EH (cell line): ENCODE data around the gene ZNF277.
"Not testable (repeated sequence)": the region's sequence is repeated elsewhere in the genome, so short reads cannot be mapped to it uniquely, and the experiment has no call there.

ENCODE experiments used
- DNase-seq: peaks from one replicate; pipeline ENCODE4 v3.0.0-alpha.2; 2015; ENCODE audit warnings: low read depth

Gene ZNF277

GRCh38 chr7:112211348-112211907 lies 4.9 kb downstream of the ZNF277 start:
- peak; percentile 22 for DNase-seq

GRCh38 chr7:112212571-112212970 lies 6.1 kb downstream of the ZNF277 start:
- peak; percentile 41 for DNase-seq

- DNase-seq, result no peak
Measured at GRCh38 chr7:112213735-112214134, 7.2 kb downstream of the ZNF277 start.

DNA sequence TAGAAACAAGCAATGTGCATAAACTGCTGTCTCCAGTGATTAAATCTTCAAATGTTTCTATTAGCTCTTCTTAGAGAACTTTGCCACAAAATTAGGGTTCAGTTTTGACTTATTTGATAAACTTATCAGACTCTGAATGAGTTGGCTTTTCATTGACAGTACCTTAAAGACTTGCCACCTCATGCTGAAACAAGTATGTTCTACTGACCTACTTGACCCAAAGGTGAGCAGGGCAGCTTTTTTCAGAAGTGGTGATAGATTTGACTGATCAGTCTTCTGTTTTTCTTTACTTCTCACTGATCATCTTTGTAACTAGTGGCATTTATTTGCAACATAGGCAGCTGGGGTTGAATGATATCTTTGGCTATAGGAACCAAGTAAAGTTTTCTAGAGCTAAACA lies 7.8 kb downstream of the ZNF277 start:
- no peak for DNase-seq

DNA sequence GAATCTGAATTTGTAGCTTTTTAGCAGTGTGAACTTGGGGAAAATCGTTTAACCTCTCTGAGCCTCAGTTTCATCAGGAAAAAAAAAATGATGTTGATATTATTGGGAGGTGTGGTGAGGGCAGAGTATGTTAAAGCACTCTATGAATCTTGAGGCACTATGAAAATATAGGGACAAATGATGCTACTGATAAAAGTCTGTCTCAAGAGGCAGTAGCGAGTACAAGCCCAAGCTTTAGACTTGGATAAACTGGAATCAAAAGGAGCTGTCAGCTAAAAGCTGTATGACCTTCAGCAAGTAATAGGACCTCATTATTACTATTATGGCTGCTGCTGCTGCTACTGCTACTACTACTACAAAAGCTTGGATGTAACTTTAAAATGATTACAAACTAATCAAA lies 8.4 kb downstream of the ZNF277 start:
- no peak for DNase-seq

- no peak for DNase-seq
Measured at GRCh38 chr7:112215787-112216186, 9.3 kb downstream of the ZNF277 start.

DNA sequence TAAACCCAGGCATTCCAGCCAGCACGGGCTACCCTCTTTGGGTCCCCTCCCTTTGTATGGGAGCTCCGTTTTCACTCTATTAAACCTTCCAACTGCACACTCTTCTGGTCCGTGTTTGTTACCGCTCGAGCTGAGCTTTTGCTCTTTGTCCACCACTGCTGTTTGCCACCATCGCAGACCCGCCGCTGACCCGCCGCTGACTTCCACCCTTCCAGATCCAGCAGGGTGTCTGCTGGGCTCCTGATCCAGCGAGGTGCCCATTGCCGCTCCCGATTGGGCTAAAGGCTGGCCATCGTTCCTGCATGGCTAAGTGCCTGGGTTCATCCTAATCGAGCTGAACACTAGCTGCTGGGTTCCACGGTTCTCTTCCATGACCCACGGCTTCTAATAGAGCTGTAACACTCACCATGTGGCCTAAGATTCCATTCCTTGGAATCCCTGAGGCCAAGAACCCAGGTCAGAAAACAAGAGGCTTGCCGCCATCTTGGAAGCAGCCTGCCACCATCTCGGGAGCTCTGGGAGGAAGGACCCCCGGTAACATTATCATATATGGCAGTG lies 14.5 kb downstream of the ZNF277 start:
- no peak for DNase-seq

- DNase-seq, result no peak
Measured at GRCh38 chr7:112223310-112223709, 16.8 kb downstream of the ZNF277 start.

DNA sequence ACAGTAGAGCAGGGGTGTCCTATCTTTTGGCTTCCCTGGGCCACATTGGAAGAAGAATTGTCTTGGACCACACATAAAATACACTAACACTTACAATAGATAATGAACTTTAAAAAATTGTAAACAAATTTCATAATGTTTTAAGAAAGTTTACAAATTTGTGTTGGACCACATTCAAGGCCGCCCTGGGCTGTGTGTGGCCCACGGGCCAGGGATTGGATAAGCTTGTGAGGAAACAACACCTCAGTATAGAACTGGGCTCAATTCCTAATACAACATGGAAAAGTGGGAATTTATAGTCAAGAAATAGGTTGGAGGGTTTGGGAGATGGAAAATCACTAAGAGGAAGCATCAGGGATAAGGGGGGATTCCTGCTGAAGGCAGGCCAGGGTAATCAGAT lies 17.7 kb downstream of the ZNF277 start:
- DNase-seq, result no peak

DNA sequence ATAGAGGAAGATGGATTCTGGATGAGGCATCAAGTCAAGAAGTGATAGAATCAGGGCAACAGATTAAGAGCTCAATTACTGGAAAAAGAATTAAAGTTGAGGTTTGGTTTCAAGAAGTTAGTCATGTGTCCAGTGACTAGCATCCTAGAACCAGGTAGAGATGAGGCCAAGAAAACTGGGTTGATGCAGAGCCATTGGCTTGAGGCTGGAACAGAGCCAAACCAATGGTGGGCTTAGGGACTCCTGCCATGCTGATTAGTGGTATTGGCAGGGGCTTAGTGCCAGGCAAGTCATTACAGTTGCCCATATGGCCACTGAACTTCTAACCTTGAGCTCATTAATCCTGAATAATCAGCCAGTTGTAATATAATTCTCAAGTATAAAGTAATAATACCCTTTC lies 18.5 kb downstream of the ZNF277 start:
- DNase-seq, result no peak

DNA sequence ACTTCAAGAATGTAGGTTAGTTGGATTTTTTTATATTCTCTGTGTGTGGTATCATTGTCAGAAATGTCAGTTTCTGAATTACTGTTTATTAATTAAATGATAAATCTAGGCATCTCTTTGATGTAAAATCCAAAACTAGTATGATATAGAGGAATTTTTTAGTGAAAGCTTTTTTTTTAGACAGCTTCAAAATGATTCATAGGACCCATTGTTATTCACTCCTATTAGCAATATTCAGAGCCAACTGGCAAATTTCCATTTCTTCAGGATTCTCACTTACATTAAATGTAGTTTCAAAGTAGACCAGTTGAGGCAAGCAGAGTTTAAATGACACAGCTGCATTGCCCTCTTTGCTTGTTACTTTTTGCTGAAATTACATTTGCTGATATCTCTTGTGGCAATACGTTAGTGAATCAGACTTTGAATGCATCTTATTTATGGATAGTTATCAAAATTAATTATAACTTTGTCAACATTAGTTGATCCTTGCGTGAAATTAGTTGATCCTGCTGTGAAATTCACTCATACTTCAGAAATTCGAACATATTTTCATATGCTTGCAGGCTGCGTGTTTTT lies 20.3 kb downstream of the ZNF277 start:
- peak; percentile 3 for DNase-seq

DNA sequence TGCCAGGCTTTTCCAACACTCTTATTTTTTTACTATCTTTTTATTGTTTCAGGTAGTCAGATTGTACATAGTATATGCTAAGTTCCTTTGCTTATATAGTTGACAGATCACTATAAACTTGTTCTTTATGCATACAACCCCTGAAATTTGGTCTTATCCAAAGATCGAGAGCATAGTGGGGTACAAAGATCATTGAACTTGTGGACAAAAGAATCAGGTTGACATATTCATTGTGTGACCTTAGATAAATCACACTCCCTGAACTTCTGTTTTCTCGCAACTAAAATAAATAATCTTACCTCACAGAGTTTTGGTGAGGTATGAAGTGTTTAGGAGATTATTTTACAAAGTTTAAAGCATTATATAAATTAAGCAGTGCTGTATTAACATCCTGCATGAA lies 22.1 kb downstream of the ZNF277 start:
- DNase-seq, result no peak

- no peak for DNase-seq
Measured at GRCh38 chr7:112232212-112232978, 25.9 kb downstream of the ZNF277 start.

DNA sequence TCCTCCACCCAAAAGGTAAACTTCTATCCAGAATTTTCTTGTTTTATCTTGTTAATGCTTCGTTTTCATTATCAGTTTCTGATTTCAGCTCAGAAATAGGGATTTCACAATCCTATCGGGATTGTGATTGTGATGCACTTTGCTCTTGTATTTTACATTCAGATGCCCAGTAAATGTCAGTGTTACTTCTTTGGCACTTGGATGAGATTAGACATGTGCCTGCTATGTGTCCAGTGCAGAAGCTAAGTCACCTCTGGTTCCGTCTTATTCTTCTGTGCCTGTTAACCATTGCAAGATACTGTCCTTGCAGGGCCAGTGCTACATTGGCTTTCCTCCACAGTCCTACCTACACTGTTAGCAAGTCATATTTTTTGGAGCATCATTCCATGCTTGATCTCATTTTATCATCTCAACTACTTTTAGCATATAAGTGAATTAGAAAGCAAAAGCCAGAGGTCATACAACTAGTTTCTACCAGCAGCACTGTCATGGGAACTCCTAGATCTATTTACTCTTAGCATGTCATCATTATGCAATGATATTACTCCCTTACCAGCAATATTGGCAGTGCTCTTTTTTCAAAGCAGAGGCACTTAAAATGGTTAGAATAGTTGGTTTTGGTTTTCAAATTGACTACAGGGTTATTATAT lies 26.7 kb downstream of the ZNF277 start:
- DNase-seq, result no peak

DNA sequence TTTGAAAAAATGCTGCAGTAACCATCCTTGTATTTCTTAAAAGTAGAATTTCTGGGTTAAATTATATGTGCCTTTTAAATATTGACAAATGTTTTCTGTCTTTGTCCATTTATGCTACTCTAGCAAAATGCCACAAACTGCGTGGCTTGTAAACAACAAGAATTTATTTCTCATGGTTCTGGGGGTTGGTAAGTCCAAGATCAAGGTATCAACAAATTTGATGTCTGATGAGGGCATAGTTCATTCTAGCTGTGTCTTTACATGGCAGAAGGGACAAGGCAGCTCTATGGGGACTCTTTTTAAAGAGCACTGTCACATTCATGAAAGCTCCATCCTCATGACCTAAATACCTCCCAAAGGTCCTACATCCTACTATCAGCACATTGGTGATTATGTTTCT lies 27.7 kb downstream of the ZNF277 start:
- DNase-seq, result no peak

- no peak for DNase-seq
Measured at GRCh38 chr7:112236597-112236996, 30.1 kb downstream of the ZNF277 start.

DNA sequence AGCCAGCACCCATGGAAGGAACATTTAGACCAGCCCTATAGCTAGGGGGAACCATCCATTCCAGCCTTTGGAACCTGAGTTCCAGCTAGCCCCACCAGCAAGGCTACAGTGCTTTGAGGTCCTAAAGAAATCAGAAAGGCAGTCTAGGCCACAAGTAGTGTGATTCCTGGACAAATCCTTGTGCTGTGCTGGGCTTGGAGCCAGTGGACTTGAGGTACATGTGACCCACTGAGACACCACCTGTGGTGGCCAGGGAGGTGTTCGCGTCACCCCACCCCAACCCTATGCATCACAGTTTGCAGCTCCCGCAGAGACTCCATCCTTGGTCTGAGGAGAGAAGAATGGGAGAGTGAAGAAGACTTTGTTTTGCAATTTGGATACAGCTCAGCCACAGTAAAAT lies 31.8 kb downstream of the ZNF277 start:
- no peak for DNase-seq

DNA sequence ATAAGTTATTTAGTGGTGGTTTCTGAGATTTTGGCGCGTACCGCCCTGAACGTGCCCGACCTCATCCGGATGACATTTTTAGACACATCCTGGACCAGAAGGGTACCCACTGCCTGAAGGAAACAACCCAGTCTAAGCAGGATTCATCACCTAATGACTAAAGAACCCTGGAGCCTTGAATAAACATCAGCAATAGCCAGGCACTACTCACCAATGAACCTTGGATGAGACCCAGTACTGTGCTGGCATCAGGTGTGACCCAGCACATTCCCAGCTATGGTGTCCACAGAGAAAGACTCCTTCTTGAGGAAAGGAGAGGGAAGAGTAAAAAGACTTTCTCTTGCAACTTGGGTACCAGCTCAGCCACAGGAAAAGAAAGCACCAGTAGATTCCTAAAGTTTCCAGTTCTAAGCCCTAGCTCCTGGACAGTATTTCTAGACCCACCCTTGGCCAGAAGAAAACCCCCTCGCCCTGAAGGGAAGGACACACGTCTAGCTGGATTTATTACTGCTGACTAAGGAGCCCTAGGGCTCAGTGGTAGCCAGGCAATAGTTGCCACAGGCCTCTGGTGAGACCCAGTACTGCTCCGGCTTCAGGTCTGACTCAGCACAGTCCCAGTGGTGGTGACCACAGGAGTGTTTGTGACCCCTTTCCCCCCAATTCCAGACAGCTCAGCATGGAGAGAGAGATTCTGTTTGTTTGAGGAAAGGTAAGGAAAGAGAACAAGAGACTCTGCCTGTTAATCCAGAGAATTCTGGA lies 32.5 kb downstream of the ZNF277 start:
- DNase-seq, result peak; percentile 49

DNA sequence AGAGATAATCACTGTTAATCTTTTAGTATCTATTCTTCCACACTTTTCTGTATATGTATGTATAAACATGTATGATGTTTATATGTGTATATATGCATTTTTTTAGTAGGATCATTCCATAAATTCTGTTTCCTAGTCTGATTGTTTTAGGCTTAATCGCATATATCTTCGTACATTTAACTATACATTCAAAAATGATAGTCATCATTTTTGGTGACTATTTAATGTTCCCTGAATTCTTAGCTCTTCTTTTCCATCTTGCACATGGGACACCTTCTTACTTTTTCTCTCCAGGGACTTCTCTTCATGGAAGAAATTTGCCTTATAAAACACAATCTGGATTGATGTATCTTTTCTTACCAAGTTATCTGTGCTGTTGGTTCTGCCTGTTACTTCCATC lies 42.1 kb downstream of the ZNF277 start:
- DNase-seq, result no peak

DNA sequence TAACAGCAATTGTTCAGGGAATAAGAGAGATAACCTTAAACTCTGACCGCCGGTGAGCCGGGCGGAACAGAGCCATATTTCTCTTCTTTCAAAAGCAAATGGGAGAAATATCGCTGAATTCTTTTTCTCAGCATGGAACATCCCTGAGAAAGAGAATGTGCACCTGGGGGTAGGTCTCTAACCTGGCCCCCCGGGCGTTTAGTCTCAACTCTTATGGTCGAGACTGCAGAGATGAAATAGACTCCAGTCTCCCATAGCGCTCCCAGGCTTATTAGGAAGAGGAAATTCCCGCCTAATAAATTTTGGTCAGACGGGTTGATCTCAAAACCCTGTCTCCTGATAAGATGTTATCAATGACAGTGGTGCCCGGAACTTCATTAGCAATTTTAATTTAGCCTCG lies 43.5 kb downstream of the ZNF277 start:
- DNase-seq, result not testable (repeated sequence)

DNA sequence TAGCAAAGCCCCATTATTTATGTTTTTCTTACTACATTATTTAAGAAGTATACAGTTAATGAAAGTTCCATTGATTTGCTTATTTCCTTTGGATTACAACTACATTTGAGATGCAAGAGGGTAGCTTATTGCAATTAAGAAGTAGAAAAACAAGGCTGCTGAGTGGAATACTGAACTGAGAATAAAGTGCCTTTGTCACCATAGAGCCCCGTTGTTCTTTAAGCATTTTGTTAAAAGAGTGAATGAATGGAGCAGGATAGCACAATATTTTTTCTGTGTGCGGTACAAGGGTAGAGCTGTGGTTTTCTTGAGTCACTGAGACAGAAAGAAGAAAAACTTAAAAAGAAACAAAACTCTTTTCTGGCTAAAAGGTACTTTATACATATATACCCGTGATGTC lies 45.6 kb downstream of the ZNF277 start:
- no peak for DNase-seq

DNA sequence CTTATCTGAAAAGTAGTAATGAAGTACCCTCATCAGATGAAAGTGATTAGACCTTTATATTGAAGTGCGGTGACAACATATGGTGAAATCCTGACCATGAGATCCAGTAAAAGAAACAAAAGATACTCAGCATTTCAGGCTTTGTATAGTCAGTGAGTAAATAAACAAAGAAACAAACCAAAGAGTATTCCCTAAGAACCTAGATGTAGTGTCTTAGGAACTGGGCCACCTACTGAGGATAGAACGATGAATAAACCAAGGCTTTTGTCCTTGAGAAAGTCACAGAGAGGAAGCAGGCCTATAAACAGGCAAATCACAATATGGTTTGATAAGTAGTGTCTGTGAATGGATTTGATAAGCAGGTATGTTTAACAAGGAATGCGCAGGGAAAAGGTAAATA lies 46.2 kb downstream of the ZNF277 start:
- DNase-seq, result no peak
